H1 (cell line): ENCODE measurements around the gene LRRC4. TPM values are rescaled to one million over a fixed set of nuclear protein-coding genes. Genes with fewer than 3 reads are reported as not detected.

ENCODE experiments used
- CTCF ChIA-PET: fragments of 300-600 bp; sonication (Branson Sonifier 250); formaldehyde crosslinking; loops from one replicate; lab custom pipeline; 2021; ENCODE audit not compliant: partially characterized antibody; lab: Charles Lee
- POLR2A ChIA-PET: fragments of 300-600 bp; sonication (Branson Sonifier 250); formaldehyde crosslinking; loops from one replicate; lab custom pipeline; 2021; ENCODE audit warnings: inconsistent platforms; ENCODE audit not compliant: partially characterized antibody; lab: Charles Lee
- DNase-seq, 2 experiments: peaks; one replicate each; pipeline versions ENCODE4 v3.0.0 to v3.0.0-alpha.2; 2010 to 2022; ENCODE audit warnings: low spot score in 2 of 2, low read depth in 1 of 2, mixed read lengths in 1 of 2
- FAIRE-seq: peaks from 2 replicates; lab custom pipeline; 2011; peaks lifted over from hg19 to GRCh38; lab: Jason Lieb, UNC
- H2AFZ ChIP-seq: 2 replicates; pipeline ENCODE4 v1.8.1; 2012; ENCODE audit warnings: low read length, inconsistent platforms
- H2AK5ac ChIP-seq: 2 replicates; pipeline ENCODE4 v1.6.1; 2013; ENCODE audit warnings: low read depth, low read length
- H2BK120ac ChIP-seq: replicated peaks from 2 replicates; pipeline ENCODE3; 2013; ENCODE audit warnings: low read depth, low read length, inconsistent platforms
- H2BK12ac ChIP-seq: 2 replicates; pipeline ENCODE4 v1.6.1; 2013; ENCODE audit warnings: low read depth, low read length
- H2BK15ac ChIP-seq: 2 replicates; pipeline ENCODE4 v1.6.1; 2013; ENCODE audit warnings: low read length
- H2BK20ac ChIP-seq: 2 replicates; pipeline ENCODE4 v1.6.1; 2013; ENCODE audit warnings: low read length
- H2BK5ac ChIP-seq: 2 replicates; pipeline ENCODE4 v1.6.1; 2013; ENCODE audit warnings: low read depth, low read length
- H3K14ac ChIP-seq: 2 replicates; pipeline ENCODE4 v1.6.1; 2013; ENCODE audit warnings: inconsistent platforms; ENCODE audit not compliant: insufficient read length
- H3K18ac ChIP-seq: 2 replicates; pipeline ENCODE4 v1.6.1; 2013; ENCODE audit warnings: low read length; ENCODE audit errors: extremely low read depth
- H3K23ac ChIP-seq: 2 replicates; pipeline ENCODE4 v1.6.1; 2013; ENCODE audit warnings: inconsistent platforms; ENCODE audit not compliant: insufficient read length
- H3K23me2 ChIP-seq: 2 replicates; pipeline ENCODE4 v1.6.1; 2013; ENCODE audit warnings: low read depth, low read length
- H3K27ac ChIP-seq: 2 replicates; pipeline ENCODE4 v1.6.1; 2011; ENCODE audit warnings: low read depth, low read length, inconsistent platforms
- H3K27me3 ChIP-seq, 4 experiments: replicated peaks in 1 of 4; 1 replicate in 1 of 4; 2 replicates in 3 of 4; pipeline versions ENCODE4 v1.6.1 to v1.8.1; 2011 to 2013; ENCODE audit warnings: low read length in 3 of 4, mild to moderate bottlenecking in 3 of 4, inconsistent platforms in 2 of 4, mixed read lengths in 2 of 4, moderate library complexity in 1 of 4; ENCODE audit not compliant: control insufficient read depth in 3 of 4, insufficient read depth in 3 of 4; ENCODE audit errors: extremely low read depth in 1 of 4
- H3K36me3 ChIP-seq, 4 experiments: 2 replicates each; pipeline versions ENCODE4 v1.6.1 to v1.8.1; 2011 to 2013; ENCODE audit warnings: mild to moderate bottlenecking in 4 of 4, low read length in 3 of 4, moderate library complexity in 2 of 4, control low read depth in 1 of 4, inconsistent platforms in 1 of 4; ENCODE audit not compliant: insufficient read depth in 4 of 4, control insufficient read depth in 2 of 4
- H3K4ac ChIP-seq: replicated peaks from 2 replicates; pipeline ENCODE3; 2013; ENCODE audit warnings: low read length, low read depth, mixed read lengths, inconsistent platforms; ENCODE audit not compliant: insufficient read length
- H3K4me1 ChIP-seq, 4 experiments: replicated peaks in 1 of 4; 1 replicate in 1 of 4; 2 replicates in 3 of 4; pipeline versions ENCODE4 v1.6.1 to v1.8.1; 2011 to 2013; ENCODE audit warnings: low read length in 3 of 4, inconsistent platforms in 2 of 4, mixed read lengths in 1 of 4; ENCODE audit not compliant: insufficient read depth in 4 of 4, control insufficient read depth in 3 of 4
- H3K4me2 ChIP-seq, 2 experiments: 2 replicates each; pipeline versions ENCODE4 v1.6.1 to v1.8.1; 2011 to 2013; ENCODE audit warnings: low read depth in 2 of 2, low read length in 2 of 2, control low read depth in 1 of 2, inconsistent platforms in 1 of 2, mild to moderate bottlenecking in 1 of 2; ENCODE audit not compliant: insufficient read depth in 1 of 2
- H3K4me3 ChIP-seq, 4 experiments: fragments of 200-600, 300-600 bp in 1 of 4; sonication (generic), shearing (Covaris generic), sonication (Bioruptor Twin) in 1 of 4; 2 replicates each; pipeline versions ENCODE4 v1.5.1 to v1.8.1; 2011 to 2016; ENCODE audit warnings: low read length in 4 of 4, low read depth in 3 of 4, control low read depth in 2 of 4, inconsistent platforms in 2 of 4, mild to moderate bottlenecking in 2 of 4, mixed read lengths in 1 of 4, moderate library complexity in 1 of 4; ENCODE audit not compliant: insufficient read depth in 2 of 4; ENCODE audit errors: extremely low read depth in 1 of 4
- H3K56ac ChIP-seq: replicated peaks from 2 replicates; pipeline ENCODE3; 2013; ENCODE audit warnings: low read depth, mild to moderate bottlenecking, mixed read lengths, low read length, inconsistent platforms; ENCODE audit not compliant: insufficient read length
- H3K79me1 ChIP-seq: 2 replicates; pipeline ENCODE4 v1.6.1; 2013; ENCODE audit warnings: low read depth, low read length, control low read depth
- H3K79me2 ChIP-seq, 2 experiments: 2 replicates each; pipeline versions ENCODE4 v1.6.1 to v1.8.1; 2012 to 2013; ENCODE audit warnings: low read length in 2 of 2, mild to moderate bottlenecking in 2 of 2, inconsistent platforms in 1 of 2; ENCODE audit not compliant: insufficient read depth in 2 of 2, control insufficient read depth in 1 of 2
- H3K9ac ChIP-seq, 4 experiments: replicated peaks in 1 of 4; 1 replicate in 1 of 4; 2 replicates in 3 of 4; pipeline versions ENCODE4 v1.6.1 to v1.8.1; 2011 to 2013; ENCODE audit warnings: low read depth in 3 of 4, low read length in 3 of 4, control low read depth in 2 of 4, mild to moderate bottlenecking in 2 of 4, moderate library complexity in 2 of 4, inconsistent platforms in 1 of 4; ENCODE audit errors: extremely low read depth in 1 of 4
- H3K9me3 ChIP-seq, 2 experiments: 2 replicates each; pipeline versions ENCODE4 v1.6.1 to v1.8.1; 2012 to 2013; ENCODE audit warnings: mild to moderate bottlenecking in 2 of 2, moderate library complexity in 2 of 2, control low read depth in 1 of 2, inconsistent platforms in 1 of 2, low read depth in 1 of 2, low read length in 1 of 2, mixed read lengths in 1 of 2; ENCODE audit not compliant: insufficient read depth in 2 of 2
- H4K20me1 ChIP-seq, 2 experiments: replicated peaks in 1 of 2; 2 replicates each; pipeline versions ENCODE3 to v1.8.1; 2011 to 2013; ENCODE audit warnings: inconsistent platforms in 2 of 2, low read length in 2 of 2, mild to moderate bottlenecking in 1 of 2; ENCODE audit not compliant: insufficient read depth in 2 of 2, control insufficient read depth in 1 of 2
- H4K5ac ChIP-seq: 2 replicates; pipeline ENCODE4 v1.6.1; 2013; ENCODE audit warnings: low read length, low read depth, mixed read lengths, inconsistent platforms; ENCODE audit not compliant: insufficient read length
- H4K8ac ChIP-seq: 2 replicates; pipeline ENCODE4 v1.8.0; 2013; ENCODE audit warnings: mild to moderate bottlenecking, moderate library complexity, low read length, inconsistent platforms; ENCODE audit not compliant: insufficient read depth; ENCODE audit errors: extremely low read depth
- H4K91ac ChIP-seq: replicated peaks from 2 replicates; pipeline ENCODE3; 2013; ENCODE audit warnings: low read length, mixed read lengths, inconsistent platforms; ENCODE audit not compliant: insufficient read length
- ASH2L ChIP-seq: fragments of 200-600, 300-600 bp; sonication (generic); IDR thresholded peaks from one replicate; pipeline ENCODE4 v1.7.1; 2017; ENCODE audit warnings: low read length
- CTBP2 ChIP-seq: IDR thresholded peaks from 2 replicates; pipeline ENCODE4 v1.7.0; 2011; ENCODE audit warnings: borderline replicate concordance, mild to moderate bottlenecking, moderate library complexity, mixed read lengths, low read length; ENCODE audit not compliant: insufficient read depth, insufficient read length
- E2F6 ChIP-seq: IDR thresholded peaks from 2 replicates; pipeline ENCODE4 v1.6.1; 2012; ENCODE audit warnings: inconsistent platforms
- EP300 ChIP-seq, 2 experiments: IDR thresholded peaks; 1 replicate in 1 of 2; 2 replicates in 1 of 2; pipeline ENCODE4 v1.6.1; 2011 to 2012; ENCODE audit warnings: low read depth in 2 of 2, low read length in 2 of 2, mild to moderate bottlenecking in 2 of 2, borderline replicate concordance in 1 of 2, inconsistent platforms in 1 of 2, moderate library complexity in 1 of 2
- GABPA ChIP-seq: IDR thresholded peaks from 2 replicates; pipeline ENCODE4 v1.6.1; 2011; ENCODE audit warnings: mild to moderate bottlenecking, low read length, moderate library complexity, borderline replicate concordance; ENCODE audit not compliant: insufficient read depth
- JUN ChIP-seq: IDR thresholded peaks from 2 replicates; pipeline ENCODE4 v1.6.1; 2011; ENCODE audit warnings: low read depth, mild to moderate bottlenecking, improper control_type of control experiment, low read length
- KDM5A ChIP-seq: fragments of 200-600 bp; IDR thresholded peaks from 2 replicates; pipeline ENCODE4 v1.7.1; 2012; ENCODE audit warnings: mild to moderate bottlenecking, low read length, inconsistent platforms, mixed read lengths
- MAX ChIP-seq: IDR thresholded peaks from 2 replicates; pipeline ENCODE4 v1.6.1; 2012; ENCODE audit warnings: inconsistent platforms
- SAP30 ChIP-seq: fragments of 300-600 bp; sonication (generic); IDR thresholded peaks from 2 replicates; pipeline ENCODE4 v1.7.1; 2012; ENCODE audit warnings: low read length, moderate library complexity, mild to moderate bottlenecking, inconsistent platforms; ENCODE audit not compliant: insufficient read depth, insufficient replicate concordance
- SP2 ChIP-seq: IDR thresholded peaks from 2 replicates; pipeline ENCODE4 v1.6.1; 2012; ENCODE audit warnings: mild to moderate bottlenecking, low read length, inconsistent platforms
- WGBS, 2 experiments: shearing (Covaris generic) in 1 of 2; methylation state at CpG; one replicate each; pipeline versions ENCODE4 v1.1.6 to v1.1.7; 2013 to 2015; ENCODE audit warnings: low lambda C conversion rate in 2 of 2, mixed read lengths in 2 of 2, inconsistent platforms in 1 of 2, low coverage in 1 of 2, missing lambda C conversion rate in 1 of 2; ENCODE audit not compliant: insufficient replicate concordance in 2 of 2, insufficient coverage in 1 of 2, insufficient read length in 1 of 2; ENCODE audit errors: extremely low coverage in 1 of 2, missing lambda C conversion rate in 1 of 2; 5-methylcytosine and 5-hydroxymethylcytosine counted together
- polyA plus RNA-seq, 7 experiments: library from polyadenylated mRNA; depleted of rRNA in 3 of 7; stranded (reverse) in 5 of 7; unstranded in 2 of 7; fragments of >200 nt in 5 of 7; fragments of 200-250 nt in 2 of 7; gene quantifications; 1 replicate in 5 of 7; 2 replicates in 1 of 7; 4 replicates in 1 of 7; pipeline versions ENCODE4 v1.2.1 to v1.2.3, GENCODE V29; 2011 to 2013; ENCODE audit warnings: missing spikeins in 2 of 7, mixed read lengths in 2 of 7
- total RNA-seq: library from RNA; stranded (reverse); fragmentation: NEBNext Ultra II Directional; extraction: Animal tissue kit (Norgen Biotek cat#: 25700); gene quantifications from 2 replicates; pipeline ENCODE4 v1.2.1, GENCODE V29; 2021

Gene LRRC4
- total and polyA plus RNA-seq, 2 of the 8 experiments (the other 6 are each of a cell fraction or from before 2014, with no cell fraction given): 13.4 to 16.4 TPM

GRCh38 chr7:128063088-128063487 lies 31.9 kb upstream of the LRRC4 start:
- POLR2A ChIA-PET: no interaction called here
- no peak overlapping the region for H3K18ac ChIP-seq
- H4K5ac ChIP-seq: no peak overlapping the region
- no peak overlapping the region for H2BK5ac ChIP-seq
- no peak overlapping the region for H2AK5ac ChIP-seq
- no peak overlapping the region for H3K4me2 ChIP-seq
- 88% methylated on average over 8 of the region's 8 CpGs; no CpG with 5 or more reads in 1 of the 2 experiments for WGBS, 2 experiments
- H3K56ac ChIP-seq: no peak overlapping the region
- H3K27ac ChIP-seq: no peak overlapping the region
- H2AFZ ChIP-seq: no peak overlapping the region
- DNase-seq: no peak
- peaks cover 0 to 8% (median 2%) of the 10 kb centered on the region in 4 experiments; a peak in 2 of 7 replicates for H3K4me1 ChIP-seq
- H3K79me2 ChIP-seq: no peaks in the 10 kb centered on the region
- H2BK120ac ChIP-seq: no peak overlapping the region
- no peak overlapping the region for H4K8ac ChIP-seq
- no peak for FAIRE-seq
- no peak overlapping the region for H3K14ac ChIP-seq
- no peak overlapping the region for H3K4ac ChIP-seq
- no peak overlapping the region for H3K9ac ChIP-seq
- H2BK15ac ChIP-seq: no peak overlapping the region
- no peak overlapping the region for H3K23ac ChIP-seq
- CTCF ChIA-PET: interaction anchor here (0.7 to 7.6 kb wide), 12 partner anchors 9 to 145 kb away, joined by 3 to 113 read pairs (median 5); no protein-coding TSS in a partner anchor
- no peaks in the 10 kb centered on the region for H3K36me3 ChIP-seq
- H4K20me1 ChIP-seq: peaks cover 6 to 9% of the 10 kb centered on the region in 2 experiments
- no peak overlapping the region for H3K4me3 ChIP-seq
- no peak overlapping the region for H2BK20ac ChIP-seq
- no peaks in the 10 kb centered on the region for H3K79me1 ChIP-seq
- H3K23me2 ChIP-seq: no peaks in the 10 kb centered on the region
- H3K9me3 ChIP-seq: no peaks in the 10 kb centered on the region
- no peaks in the 10 kb centered on the region for H3K27me3 ChIP-seq
- H4K91ac ChIP-seq: no peak overlapping the region
- H2BK12ac ChIP-seq: no peak overlapping the region
- TF ChIP-seq CTBP2: no peak
- TF ChIP-seq EP300 (IDR thresholded peaks at IDR 0.05; ENCODE audit: borderline replicate concordance in 1 of 2, low read depth in 2 of 2, low read length in 2 of 2): no peak
- TF ChIP-seq SAP30: no peak
- no peak for TF ChIP-seq JUN
- no peak for TF ChIP-seq SP2
- TF ChIP-seq KDM5A: no peak
- no peak for TF ChIP-seq ASH2L
- no peak for TF ChIP-seq GABPA
- no peak for TF ChIP-seq E2F6
- TF ChIP-seq MAX: no peak
